ENCODE results near the gene MALSU1.

- TF ChIP-seq POLR2A (IDR thresholded peaks at IDR 0.05) (no peak), CTCF (IDR thresholded peaks at IDR 0.05) (no peak), POLR2AphosphoS5 (IDR thresholded peaks at IDR 0.05) (no peak)
Measured at GRCh38 chr7:23343806-23344475, 44.8 kb downstream of the MALSU1 start.
